HG03354 (cell line): Measurements from ENCODE around the gene CDC42BPA.
"Not testable (repeated sequence)": the region's sequence is repeated elsewhere in the genome, so short reads cannot be mapped to it uniquely, and the experiment has no call there.

Experiments used
- ATAC-seq: cut with Tn5 transposase; IDR thresholded peaks from one replicate; pipeline ENCODE4 v1.9.1; 2021; ENCODE audit warnings: mild to moderate bottlenecking; ENCODE audit not compliant: unreplicated experiment, poor library complexity, severe bottlenecking

CDC42BPA gene

GRCh38 chr1:227342075-227342829 is 24.0 kb upstream of the CDC42BPA start:
- no peak for ATAC-seq

DNA sequence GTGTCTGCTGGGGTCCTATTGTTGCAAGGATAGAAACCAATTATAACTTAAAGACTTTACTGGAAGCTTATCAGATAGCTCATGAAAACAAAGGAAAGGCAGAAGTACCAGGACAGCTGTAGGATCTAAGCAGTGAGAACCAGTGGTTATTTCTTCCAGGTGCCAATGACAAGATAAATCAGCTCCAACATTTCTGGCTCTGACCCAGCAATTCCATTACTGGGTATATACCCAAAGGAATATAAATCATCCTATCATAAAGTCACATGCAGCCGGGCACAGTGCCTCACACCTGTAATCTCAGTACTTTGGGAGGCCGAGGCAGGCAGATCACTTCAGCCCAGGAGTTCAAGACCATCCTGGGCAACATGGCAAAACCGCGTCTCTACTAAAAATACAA is 17.8 kb upstream of the CDC42BPA start:
- ATAC-seq, result not testable (repeated sequence)

GRCh38 chr1:227335242-227336020 is 17.1 kb upstream of the CDC42BPA start:
- no peak for ATAC-seq

GRCh38 chr1:227333423-227333822 is 15.1 kb upstream of the CDC42BPA start:
- ATAC-seq, result no peak

DNA sequence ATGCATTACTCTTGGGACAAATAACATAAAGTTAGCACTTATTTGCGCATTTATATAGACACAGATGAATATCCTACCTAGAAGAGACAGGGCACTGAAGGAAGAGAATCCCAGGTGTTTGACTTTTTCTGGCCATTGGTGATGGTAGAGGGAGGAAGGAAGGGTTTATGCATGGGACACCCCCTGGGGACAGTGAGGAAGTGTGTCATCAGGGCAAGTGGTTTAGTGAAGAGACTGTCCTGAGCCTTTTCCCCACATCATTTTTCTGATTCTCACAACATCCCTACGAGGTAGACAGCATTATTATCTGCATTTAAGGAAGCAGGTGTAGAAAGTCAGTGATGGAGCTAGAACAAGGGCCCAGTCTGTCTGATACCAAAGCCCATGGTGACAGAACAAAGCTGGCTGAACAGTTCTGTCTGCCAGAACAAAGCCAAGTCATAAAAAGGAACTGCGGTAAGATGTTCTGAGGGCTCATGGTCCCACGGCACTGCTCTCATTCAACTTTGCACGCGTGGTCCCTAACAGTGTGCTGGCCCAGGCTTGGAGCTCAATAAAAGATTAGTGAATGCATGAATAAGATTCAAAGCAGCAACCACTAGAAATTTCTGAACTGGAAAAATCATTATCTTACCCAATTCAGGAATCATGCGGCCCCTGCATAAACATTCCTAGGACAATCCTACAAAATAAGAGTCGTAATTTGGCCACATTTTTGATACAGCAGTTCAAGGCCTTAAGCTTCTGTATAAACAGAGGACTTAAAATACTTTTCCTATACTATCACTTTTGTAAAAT is 12.2 kb upstream of the CDC42BPA start:
- no peak for ATAC-seq

GRCh38 chr1:227328405-227329019 is 10.2 kb upstream of the CDC42BPA start:
- ATAC-seq, result no peak

DNA sequence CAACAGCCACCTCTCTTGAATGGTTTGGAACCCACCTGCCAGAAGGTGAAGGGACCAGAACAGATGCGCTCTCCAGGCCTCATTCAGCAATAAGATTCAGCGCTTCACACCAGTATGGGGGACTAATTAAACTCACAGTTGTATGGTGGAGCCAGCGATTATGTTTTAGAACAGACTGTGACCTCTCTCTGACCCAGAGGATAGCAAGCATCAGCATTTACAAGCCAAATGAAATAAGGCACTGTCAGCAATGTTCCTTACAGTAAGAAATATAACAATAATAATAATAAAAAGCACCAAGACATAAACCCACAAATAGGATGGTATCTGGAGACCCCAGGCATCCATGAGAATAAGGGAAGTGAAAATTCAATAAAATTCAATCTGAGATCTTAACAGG is 6.9 kb upstream of the CDC42BPA start:
- no peak for ATAC-seq

DNA sequence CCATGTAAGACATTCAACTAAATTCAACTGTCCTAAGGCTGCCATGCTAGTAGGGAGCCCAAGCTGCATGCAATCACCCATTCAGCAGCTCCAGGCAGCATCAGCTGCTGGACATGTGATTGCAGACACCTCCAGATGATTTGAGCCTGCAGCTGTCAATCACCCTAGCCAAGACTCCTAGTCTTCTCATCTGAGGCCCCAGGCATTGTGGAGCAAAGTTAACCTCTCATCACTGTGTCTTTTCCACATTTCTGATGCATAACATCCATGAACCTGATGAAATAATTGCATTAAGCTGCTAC is 5.6 kb upstream of the CDC42BPA start:
- ATAC-seq, result no peak

DNA sequence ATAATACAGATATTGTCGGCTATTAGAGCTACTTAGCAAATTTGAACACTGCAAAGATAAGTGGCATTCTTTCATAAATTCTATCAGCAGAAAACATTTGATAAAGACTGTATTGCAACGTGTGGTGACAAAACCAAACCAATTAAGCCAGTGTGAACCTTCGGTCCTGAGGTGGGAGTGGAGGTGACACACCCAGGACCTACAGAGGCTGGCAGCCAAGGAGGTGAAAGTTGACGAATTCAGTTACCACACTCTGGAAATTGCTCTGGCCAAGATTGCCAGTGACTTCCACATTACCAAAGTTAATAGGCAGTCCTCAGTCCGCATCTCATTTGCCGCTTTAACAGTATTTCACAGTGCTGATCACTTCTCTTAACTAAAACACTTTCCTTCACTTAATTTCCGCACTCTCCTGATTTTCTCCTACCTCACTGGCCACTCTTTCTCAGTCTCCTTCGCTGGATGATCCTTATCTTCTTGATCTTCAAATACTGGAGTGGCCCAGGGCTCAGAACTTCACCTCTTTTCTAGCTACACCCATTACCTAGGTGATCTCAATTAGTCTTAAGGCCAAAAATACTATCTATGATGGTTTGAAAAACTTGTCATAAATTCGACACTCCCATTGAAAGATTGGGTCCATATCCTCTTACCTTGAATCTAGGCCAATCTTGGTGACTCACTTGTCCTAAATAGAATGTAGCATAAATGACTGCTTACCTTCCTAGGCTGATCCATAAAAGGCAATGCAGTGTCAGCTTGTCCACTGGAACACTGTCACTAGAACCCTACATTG is 5.1 kb upstream of the CDC42BPA start:
- no peak for ATAC-seq

DNA sequence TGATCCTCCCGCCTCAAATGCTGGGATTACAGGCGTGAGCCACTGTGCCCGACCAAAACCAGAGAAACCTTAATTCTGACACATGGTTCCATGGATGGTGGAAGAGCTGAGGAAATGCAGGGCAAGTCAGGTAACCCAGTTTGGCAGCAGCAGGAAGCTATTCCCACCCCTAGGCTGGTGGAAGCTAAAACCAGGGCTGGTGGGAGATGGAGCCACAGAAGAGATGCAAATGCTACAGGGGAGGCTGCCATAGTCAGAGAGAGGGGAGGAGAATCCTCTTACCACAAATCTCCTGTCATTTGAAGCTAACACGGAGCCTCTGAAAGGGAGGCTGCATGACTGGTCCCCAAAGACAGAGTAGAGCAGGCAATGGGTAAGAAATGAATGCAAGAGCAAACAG is 4.1 kb upstream of the CDC42BPA start:
- ATAC-seq, result no peak

DNA sequence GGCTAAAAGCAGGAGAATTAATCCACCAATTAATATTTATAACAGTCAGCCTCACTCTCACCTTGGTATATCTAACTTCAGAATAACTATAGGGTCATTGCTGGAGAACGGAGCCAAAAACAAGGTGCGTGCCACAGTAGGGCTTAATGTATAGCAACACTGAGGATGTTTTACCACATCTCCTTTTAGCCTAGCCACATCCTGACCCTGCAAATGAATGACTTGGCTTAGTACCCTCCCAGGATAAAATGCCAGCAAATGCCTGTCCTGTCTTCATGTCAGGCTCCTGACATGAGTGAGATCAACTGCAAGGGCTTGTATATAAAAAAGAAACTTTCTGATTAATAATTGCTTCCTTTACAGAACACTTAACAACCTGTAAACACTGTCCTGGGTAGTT is 2.7 kb upstream of the CDC42BPA start:
- ATAC-seq, result peak; percentile 65

DNA sequence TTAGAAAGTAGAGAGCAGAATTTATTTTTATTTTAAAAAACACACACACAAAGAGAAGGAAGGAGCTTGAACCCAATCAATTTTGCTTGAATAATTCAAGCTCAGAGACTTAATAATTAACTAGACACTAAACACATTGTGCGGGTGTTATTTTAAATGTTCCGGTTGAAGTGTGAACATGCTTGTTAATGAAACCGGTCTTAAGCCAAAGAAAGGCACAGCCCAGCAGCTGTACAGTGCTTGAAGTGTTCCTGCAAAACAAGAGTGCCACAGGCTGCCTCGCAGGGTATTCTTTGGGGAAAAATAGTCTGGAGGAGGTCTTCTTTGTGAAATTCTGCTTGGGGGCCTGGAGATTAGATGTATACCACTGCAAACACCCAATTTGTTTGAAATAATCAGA is 2.2 kb upstream of the CDC42BPA start:
- peak; percentile 26 for ATAC-seq

GRCh38 chr1:227318853-227319607 is 738 bp upstream of the CDC42BPA start:
- ATAC-seq, result no peak

GRCh38 chr1:227317523-227318015 is 723 bp downstream of the CDC42BPA start:
- ATAC-seq, result no peak

DNA sequence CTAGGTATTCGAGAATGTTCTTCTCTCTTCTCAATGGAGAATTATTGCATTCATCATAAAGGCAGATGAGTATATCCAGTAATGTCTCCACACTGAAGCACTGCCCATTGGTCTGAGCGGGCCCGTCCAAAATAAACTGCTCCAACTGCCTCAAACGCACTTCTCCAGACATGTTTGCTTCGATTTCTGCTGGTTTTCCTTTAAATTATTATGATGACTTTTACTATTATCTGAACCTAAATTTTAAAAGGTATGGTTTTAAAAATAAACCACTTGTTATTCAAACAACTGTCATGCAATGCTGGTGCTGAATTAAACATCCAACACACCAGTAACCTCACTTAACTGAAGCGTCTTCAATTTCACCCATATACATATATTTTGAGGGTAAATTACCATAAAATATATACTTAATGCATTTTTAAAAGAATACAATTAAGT is 1.3 kb downstream of the CDC42BPA start:
- ATAC-seq, result no peak

DNA sequence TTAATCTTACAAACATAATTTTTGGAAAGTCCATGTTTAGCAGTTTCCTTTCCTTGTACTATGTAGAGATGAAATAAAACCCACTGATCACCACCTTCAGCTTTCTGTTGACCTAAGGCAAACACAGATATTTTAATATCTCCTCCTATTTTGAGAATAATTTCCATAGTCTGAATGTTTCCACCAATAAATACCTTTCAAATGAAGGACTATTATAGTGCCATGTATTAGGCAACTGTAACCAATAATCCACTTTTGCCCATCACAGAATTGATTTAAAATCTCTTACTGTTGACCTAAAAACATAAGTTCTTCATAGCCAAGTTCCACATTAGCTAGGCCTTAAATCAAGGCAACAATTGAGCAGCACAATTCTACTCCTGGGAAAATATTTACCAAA is 1.8 kb downstream of the CDC42BPA start:
- ATAC-seq, result no peak

DNA sequence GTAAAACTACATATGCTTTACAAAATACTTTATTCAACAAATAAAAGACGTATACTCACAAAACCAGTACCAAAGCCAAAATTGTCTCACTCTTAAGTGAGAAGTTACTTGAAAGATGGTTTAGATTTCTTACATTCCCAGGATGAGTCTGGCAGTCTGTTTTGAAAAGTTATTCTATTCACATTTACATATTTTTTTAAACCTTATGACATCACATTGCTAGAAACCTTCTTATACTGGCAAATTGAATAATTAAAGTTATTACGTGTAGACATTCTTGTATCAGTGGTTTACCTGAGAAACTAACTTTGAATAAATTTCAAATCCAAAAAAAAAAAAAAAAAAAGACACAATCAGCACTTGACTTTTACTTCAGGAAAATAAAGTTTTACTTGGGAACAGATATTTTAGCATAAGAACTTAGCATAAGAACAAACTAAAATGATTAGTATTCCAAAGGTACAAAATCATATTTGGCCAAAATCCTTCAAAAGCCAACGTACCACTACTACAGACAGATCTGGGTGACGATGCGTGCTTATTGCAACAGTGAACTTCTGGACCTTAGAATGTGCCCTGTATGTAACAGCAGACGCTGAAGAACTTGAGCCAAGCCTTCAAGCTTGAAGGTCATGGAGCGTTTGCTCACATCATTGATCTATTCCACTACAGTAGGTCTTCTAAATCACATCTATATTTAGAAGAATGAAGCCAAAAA is 2.5 kb downstream of the CDC42BPA start:
- no peak for ATAC-seq
